Skeletal muscle tissue (tissue), 4 donors: Measurements from ENCODE around the gene BLOC1S6. TPM values are rescaled to one million over a fixed set of nuclear protein-coding genes. Genes with fewer than 3 reads are reported as not detected.

Experiments
- H3K27ac ChIP-seq: one replicate; pipeline ENCODE4 v1.7.0; 2013; ENCODE audit warnings: mild to moderate bottlenecking, low read depth, low read length, inconsistent platforms
- H3K27me3 ChIP-seq, 3 donors: one replicate each; pipeline ENCODE4 v1.7.0; 2013; ENCODE audit warnings: low read length in 3 of 3; ENCODE audit not compliant: control insufficient read depth in 3 of 3, insufficient read depth in 3 of 3
- H3K36me3 ChIP-seq, 3 donors: one replicate each; pipeline ENCODE4 v1.7.0; 2013; ENCODE audit warnings: low read length in 3 of 3; ENCODE audit not compliant: control insufficient read depth in 3 of 3, insufficient read depth in 3 of 3
- H3K4me1 ChIP-seq, 3 donors: one replicate each; pipeline ENCODE4 v1.7.0; 2013; ENCODE audit warnings: low read length in 3 of 3, mild to moderate bottlenecking in 3 of 3; ENCODE audit not compliant: control insufficient read depth in 3 of 3, insufficient read depth in 3 of 3
- H3K4me3 ChIP-seq, 3 donors: one replicate each; pipeline ENCODE4 v1.7.0; 2013; ENCODE audit warnings: low read length in 3 of 3
- H3K9ac ChIP-seq, 3 donors: one replicate each; pipeline ENCODE4 v1.7.0; 2013; ENCODE audit warnings: low read length in 3 of 3, mild to moderate bottlenecking in 3 of 3, moderate library complexity in 2 of 3, low read depth in 1 of 3
- H3K9me3 ChIP-seq, 3 donors: one replicate each; pipeline ENCODE4 v1.7.0; 2013; ENCODE audit warnings: low read length in 3 of 3; ENCODE audit not compliant: control insufficient read depth in 3 of 3
- total RNA-seq: library from RNA; depleted of rRNA; stranded (reverse); fragments of >200 nt; gene quantifications from one replicate; pipeline ENCODE4 v1.2.3, GENCODE V29; 2014
- donor health status: Osteomylitis.

Gene BLOC1S6
- total RNA-seq, 1 donor from 2014 or later = 30.8 TPM

DNA sequence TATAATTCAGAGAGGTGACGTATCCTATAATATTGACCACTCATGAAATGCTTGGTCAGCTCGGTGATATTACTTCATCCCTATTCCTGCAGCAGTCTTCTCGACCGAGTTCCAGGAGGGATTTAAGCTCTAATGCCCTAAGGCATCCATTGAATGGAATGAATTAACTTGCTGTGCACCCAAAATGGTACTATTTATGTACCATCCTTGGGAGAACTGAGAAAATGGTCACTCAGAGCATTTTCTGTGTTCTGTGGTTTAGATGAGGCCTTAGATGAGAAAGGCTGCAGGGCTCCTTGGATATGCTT lies 638 bp downstream of the BLOC1S6 start:
- no peaks in the 10 kb centered on the region for H3K9me3 ChIP-seq
- H3K4me1 ChIP-seq = peaks cover 24 to 38% (median 37%) of the 10 kb centered on the region in 3 donors
- H3K36me3 ChIP-seq = peaks cover 0 to 5% (median 2%) of the 10 kb centered on the region in 3 donors
- H3K27ac ChIP-seq = peak overlapping the region; percentile 99
- H3K27me3 ChIP-seq = no peaks in the 10 kb centered on the region
- H3K9ac ChIP-seq = peak overlapping the region; percentile 98 to 99 (median 98)
- peak overlapping the region; percentile 86 to 100 (median 93) for H3K4me3 ChIP-seq

DNA sequence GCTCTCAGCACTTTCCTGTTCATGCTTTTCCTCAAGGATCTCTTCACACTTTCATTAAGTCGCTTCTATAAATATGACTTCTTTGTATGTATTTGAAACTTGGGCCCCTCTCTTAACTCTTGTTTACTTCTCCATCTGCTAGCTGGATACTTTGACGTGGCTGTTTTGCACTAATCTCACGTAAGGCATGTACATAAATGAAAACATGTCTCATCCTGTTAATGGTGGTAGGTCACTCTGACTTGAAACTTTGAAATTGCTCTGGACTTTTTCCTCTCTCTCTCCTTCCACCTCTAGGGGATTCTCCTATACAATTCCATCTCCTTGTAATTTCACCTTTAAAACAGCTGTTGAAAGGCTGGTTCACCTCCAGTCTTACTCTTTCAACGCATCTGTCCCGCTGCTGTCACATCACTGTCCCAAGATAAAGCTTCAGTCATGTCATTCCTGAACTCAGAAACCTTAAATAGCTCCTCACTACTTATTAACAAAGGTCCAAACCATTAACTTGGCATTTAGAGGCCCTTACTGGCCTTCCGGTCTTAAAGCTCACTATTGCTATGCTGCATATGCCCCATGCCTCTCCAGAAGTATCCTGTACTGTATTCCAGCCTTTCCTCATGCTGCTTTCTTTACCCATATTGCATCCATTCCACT lies 1.2 kb downstream of the BLOC1S6 start:
- peak overlapping the region; percentile 98 to 99 (median 98) for H3K9ac ChIP-seq
- no peaks in the 10 kb centered on the region for H3K9me3 ChIP-seq
- peaks cover 0 to 6% (median 2%) of the 10 kb centered on the region in 3 donors for H3K36me3 ChIP-seq
- H3K27ac ChIP-seq = peak overlapping the region; percentile 99
- peaks cover 24 to 38% (median 37%) of the 10 kb centered on the region in 3 donors for H3K4me1 ChIP-seq
- H3K4me3 ChIP-seq = peak overlapping the region; percentile 86 to 100 (median 93)
- no peaks in the 10 kb centered on the region for H3K27me3 ChIP-seq

DNA sequence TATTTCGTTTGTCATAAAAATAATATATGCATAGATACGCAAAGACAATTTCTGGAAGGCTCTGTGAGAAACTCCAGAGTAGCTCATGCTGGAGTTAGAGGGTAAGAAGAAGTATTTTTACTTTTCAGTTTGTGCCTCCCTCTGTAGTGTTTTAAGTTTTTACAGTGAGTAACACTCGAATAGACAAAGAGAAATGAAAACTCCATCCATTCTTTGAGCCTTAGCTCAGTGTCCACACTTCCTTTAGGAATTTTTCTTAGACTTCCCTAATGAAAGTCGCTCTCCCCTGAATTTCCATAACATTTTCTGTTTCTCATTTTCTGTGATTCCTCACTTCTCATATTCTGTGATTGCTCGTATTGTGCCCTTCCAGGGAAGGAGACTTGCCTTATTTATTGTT lies 2.1 kb downstream of the BLOC1S6 start:
- Histone ChIP-seq H3K27me3 (no peaks in the 10 kb centered on the region), H3K4me3 (peak overlapping the region in 1 of 3 donors; percentile 93), H3K27ac (no peak overlapping the region), H3K9me3 (no peaks in the 10 kb centered on the region), H3K36me3 (peaks cover 0 to 6% (median 4%) of the 10 kb centered on the region in 3 donors), H3K4me1 (peaks cover 24 to 38% (median 37%) of the 10 kb centered on the region in 3 donors), H3K9ac (peak overlapping the region in 2 of 3 donors; percentile 4 to 99)

DNA sequence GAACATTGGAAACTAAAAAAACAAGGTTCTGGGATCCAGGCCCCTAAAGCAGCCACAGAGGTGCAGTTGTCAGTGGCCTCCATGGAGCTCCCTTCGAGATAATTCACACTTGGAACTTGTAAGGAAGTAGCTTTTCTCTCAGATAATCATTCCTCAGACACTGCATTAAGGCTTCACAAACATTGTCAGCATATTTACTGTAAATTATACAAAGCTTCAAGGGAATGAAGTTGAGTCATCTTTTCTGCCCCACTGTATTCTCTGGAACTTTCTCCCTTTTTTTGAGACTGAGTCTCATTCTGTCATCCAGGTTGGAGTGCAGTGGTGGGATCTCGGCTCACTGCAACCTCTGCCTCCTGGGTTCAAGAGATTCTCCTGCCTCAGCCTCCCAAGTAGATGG lies 7.1 kb downstream of the BLOC1S6 start:
- Histone ChIP-seq H3K9me3 (no peaks in the 10 kb centered on the region), H3K4me1 (peaks cover 4 to 5% (median 4%) of the 10 kb centered on the region in 3 donors), H3K36me3 (peaks cover 8 to 15% (median 12%) of the 10 kb centered on the region in 3 donors), H3K9ac (no peak overlapping the region), H3K27me3 (no peaks in the 10 kb centered on the region), H3K27ac (no peak overlapping the region), H3K4me3 (no peak overlapping the region)

DNA sequence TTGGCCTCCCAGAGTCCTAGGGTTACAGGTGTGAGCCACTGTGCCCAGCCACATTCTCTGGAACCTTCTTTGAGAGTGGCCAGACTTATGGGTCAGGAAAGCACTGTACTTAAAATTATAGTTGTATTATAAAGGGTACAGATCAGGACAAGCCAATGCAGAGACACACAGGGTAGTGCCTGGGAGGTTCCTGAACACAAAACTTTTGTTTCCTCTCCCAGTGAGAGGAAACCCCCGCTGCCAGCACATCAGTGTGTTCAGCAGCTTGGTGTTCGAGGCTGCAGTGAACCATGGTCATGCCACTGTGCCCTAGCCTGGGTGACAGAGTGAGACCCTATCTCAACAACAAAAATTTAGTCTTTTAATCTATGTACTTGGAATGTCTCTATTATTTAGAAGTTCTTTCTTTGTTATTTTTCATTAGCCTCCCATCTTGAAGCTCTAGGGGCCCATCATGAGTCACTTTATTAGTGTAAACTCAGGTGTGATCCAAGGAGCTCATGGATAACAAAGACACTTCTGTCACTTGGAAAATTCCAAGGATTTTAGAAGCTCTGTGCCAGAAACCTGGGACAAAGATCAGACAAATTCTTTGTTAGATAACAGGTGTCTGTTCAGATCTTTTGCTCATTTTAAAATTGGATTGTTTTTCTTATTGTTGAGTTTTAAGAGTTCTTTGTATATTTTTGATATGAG lies 7.8 kb downstream of the BLOC1S6 start:
- Histone ChIP-seq H3K9ac (no peak overlapping the region), H3K4me1 (peaks cover 0 to 3% (median 0%) of the 10 kb centered on the region in 3 donors), H3K27ac (no peak overlapping the region), H3K4me3 (no peak overlapping the region), H3K9me3 (no peaks in the 10 kb centered on the region), H3K36me3 (peaks cover 8 to 15% (median 12%) of the 10 kb centered on the region in 3 donors), H3K27me3 (no peaks in the 10 kb centered on the region)

DNA sequence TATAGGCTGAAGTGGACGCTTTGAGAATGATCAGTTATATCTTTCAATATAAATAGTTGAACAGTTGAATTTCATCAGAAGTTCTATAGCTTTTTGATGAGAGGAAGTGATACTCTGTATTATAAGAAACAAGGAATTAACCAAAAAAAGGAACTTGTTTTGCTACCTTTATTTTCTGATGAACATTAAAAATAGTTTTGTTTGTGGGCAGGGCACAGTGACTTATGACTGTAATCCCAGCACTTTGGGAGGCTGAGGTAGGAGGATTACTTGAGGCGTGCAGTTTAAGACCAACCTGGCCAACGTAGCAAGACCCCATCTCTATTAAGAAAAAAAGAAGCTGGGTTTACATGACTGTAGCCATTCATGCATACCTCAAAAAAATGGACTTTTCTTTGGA lies 16.7 kb downstream of the BLOC1S6 start:
- no peaks in the 10 kb centered on the region for H3K9me3 ChIP-seq
- no peak overlapping the region for H3K4me3 ChIP-seq
- H3K36me3 ChIP-seq = peaks cover 3 to 12% (median 11%) of the 10 kb centered on the region in 3 donors
- H3K4me1 ChIP-seq = peaks cover 0 to 3% (median 0%) of the 10 kb centered on the region in 3 donors
- no peak overlapping the region for H3K27ac ChIP-seq
- no peaks in the 10 kb centered on the region for H3K27me3 ChIP-seq
- H3K9ac ChIP-seq = no peak overlapping the region

DNA sequence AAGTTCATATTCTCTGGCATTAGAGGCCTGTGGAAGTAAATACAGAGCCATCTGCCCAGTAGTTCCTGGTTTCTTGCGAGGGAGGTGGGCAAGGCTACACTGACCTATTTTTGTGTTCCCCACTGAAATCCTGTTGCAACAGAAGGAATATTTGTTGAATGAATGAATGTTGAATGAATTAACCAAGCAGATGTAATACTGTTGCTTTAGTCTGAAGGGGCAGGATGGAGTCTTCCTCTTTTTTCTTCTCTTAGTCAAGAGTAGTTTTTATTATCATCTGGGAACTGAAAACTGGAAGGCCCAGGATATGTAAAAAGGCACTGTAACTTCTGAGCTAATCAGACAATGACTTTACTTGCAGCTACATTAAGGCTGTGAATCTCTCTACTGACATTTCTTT lies 17.1 kb downstream of the BLOC1S6 start:
- Histone ChIP-seq H3K9me3 (no peaks in the 10 kb centered on the region), H3K36me3 (peaks cover 3 to 12% (median 11%) of the 10 kb centered on the region in 3 donors), H3K4me3 (no peak overlapping the region), H3K4me1 (peaks cover 0 to 3% (median 0%) of the 10 kb centered on the region in 3 donors), H3K27me3 (no peaks in the 10 kb centered on the region), H3K27ac (no peak overlapping the region), H3K9ac (no peak overlapping the region)

DNA sequence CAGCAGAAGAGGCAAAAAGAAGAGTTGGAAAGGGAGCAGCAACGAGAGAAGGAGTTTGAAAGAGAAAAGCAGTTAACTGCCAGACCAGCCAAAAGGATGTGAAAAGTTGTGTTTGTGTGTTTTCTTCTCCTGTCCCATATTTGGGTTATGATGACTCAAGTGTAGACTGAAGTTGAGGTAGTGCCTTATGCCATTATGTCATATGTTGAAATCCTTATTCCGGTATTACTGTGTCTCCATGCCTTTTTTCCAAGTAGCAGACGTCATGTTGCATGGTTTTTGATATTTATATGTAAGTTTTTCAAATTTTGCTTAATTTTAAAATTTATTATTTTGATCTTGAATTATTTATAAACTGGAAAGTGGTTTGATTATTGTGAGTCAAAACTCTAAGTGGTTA lies 19.2 kb downstream of the BLOC1S6 start:
- Histone ChIP-seq H3K9ac (no peak overlapping the region), H3K36me3 (peaks cover 3 to 12% (median 11%) of the 10 kb centered on the region in 3 donors), H3K4me1 (peaks cover 0 to 3% (median 0%) of the 10 kb centered on the region in 3 donors), H3K27me3 (no peaks in the 10 kb centered on the region), H3K4me3 (no peak overlapping the region), H3K9me3 (no peaks in the 10 kb centered on the region), H3K27ac (no peak overlapping the region)

DNA sequence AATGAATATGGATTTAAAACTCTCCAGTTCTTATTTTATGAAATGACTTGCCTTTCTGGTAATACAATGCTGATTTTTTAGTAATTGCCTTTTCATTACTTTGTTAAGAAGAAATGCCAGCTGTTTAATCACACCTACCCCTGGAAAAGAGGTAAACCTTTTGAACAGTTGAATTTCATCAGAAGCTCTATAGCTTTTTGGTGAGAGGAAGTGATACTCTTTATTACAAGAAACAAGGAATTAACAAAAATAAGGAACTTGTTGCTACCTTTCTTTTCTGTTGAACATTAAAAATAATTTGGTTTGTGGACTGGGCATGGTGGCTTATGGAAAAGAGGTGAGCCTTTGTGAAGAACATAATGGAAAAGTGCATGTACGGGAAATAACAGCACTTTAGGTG lies 19.7 kb downstream of the BLOC1S6 start:
- peaks cover 0 to 2% (median 0%) of the 10 kb centered on the region in 3 donors for H3K4me1 ChIP-seq
- peaks cover 3 to 12% (median 11%) of the 10 kb centered on the region in 3 donors for H3K36me3 ChIP-seq
- H3K9ac ChIP-seq = no peak overlapping the region
- H3K27ac ChIP-seq = no peak overlapping the region
- H3K9me3 ChIP-seq = no peaks in the 10 kb centered on the region
- H3K4me3 ChIP-seq = no peak overlapping the region
- no peaks in the 10 kb centered on the region for H3K27me3 ChIP-seq

DNA sequence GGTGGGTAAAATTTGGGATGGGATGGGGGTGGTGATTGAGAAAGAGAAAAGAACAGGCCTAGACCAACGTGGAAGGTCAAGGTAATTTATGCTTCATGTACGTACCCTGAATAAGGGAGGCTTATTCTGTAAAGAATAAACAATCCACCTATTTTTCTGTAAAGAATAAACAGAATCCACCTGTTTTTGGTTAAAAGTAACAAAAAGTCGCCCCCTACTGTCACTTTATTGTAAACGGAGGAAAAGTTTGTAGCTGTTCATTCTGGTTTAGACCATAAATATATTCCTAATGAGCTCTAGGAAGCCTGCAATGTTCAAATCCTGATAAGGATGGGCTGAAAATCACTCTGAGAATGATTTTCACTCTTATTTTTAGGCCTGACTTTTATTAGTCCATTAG lies 24.1 kb downstream of the BLOC1S6 start:
- no peak overlapping the region for H3K27ac ChIP-seq
- peaks cover 0 to 7% (median 5%) of the 10 kb centered on the region in 3 donors for H3K36me3 ChIP-seq
- no peak overlapping the region for H3K4me3 ChIP-seq
- H3K9ac ChIP-seq = no peak overlapping the region
- H3K9me3 ChIP-seq = no peaks in the 10 kb centered on the region
- no peaks in the 10 kb centered on the region for H3K27me3 ChIP-seq
- H3K4me1 ChIP-seq = no peaks in the 10 kb centered on the region
